Measurements from ENCODE around the gene GIPC3.
"Not testable (repeated sequence)": the region's sequence is repeated elsewhere in the genome, so short reads cannot be mapped to it uniquely, and the experiment has no call there.

The GIPC3 gene

DNA sequence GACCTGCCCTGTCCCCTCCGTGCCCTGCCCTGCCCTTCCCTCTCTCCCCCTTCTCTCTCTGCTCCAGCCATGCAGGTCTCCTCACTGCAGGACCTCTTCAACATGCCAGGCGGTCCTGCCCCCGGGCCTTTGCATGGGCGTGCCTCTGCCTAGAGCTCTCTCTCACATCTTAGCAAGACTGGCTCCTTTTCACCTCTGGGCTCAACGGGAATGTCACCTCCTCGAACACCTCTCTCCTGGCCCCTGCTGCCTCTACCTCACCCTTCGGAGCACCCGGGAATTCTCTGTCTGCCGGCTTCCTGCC, 33.5 kb upstream of the GIPC3 start:
- DNase-seq, result no peak

DNA sequence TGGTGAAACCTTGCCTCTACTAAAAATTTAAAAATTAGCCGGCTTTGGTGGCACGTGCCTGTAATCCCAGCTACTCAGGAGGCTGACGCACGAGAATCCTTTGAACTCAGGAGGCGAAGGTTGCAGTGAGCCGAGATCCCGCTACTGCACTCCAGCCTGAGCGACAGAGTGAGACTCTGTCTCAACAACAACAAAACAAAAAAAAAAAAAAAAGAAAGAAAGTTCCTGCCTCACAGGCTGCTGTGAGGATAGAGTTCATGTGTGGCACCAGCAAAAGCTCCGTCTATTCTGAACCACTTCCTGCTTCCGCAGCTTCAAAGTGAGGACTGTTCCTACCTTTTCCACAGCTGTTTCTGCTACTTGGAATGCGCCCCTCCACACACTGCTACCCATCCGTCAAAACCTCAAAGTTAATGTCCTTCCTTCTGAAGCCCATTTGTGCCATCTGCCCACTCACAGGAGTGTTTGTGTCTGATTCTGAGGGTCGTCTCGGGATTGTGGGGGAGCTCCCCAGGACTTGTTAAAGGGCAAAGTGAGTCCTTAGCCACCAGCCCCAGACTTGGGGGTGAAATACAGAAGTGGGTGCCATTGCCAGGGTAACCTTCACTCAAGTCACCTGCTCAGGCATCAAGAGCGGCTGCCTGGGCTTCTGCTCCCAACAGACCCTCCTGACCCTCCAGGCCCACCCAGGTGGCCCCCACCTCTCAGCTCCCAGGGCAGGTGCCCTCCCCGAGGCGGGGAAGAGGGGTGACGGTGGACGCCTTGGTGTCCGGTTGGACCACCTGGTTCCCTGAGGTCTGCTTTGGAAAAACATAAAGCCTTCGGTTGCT, 30.8 kb upstream of the GIPC3 start:
- DNase-seq, result no peak

DNA sequence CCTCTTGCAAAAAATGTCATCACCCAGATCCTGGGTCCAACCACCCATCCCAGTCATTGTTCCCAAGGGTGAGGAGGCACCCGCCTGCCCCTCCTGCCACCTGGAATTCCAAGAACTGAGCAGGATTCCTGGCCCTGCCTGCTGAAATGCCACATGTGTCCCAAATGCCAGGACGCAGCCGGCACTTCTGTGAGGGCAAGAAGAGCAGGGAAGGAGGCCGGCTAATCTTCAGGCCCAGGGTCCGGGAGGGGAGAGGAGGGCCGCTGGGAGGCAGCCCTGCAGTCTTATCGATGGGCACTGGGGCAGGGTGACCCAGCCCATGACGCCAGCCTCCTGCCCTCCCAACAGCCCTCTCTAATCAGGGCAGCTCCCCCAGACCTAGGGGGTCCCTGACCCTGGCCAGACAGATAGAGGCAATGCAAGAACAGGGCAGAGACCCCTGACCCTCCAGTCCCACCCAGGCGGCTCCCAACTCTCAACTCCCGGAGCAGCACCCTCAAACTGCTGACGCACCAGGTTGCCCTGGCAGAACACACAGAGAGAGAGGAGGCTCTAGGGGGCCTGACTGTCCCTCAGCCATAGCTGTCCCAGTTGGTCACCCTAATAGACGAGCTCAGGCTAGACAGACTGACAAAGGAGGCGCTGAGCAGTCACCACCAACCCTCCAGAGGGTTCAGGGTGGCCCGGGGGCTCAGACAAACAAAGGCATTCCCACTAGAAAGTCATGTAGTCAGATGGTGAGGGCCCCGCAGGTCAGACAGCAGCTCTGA, 29.4 kb upstream of the GIPC3 start:
- no peak for DNase-seq

DNA sequence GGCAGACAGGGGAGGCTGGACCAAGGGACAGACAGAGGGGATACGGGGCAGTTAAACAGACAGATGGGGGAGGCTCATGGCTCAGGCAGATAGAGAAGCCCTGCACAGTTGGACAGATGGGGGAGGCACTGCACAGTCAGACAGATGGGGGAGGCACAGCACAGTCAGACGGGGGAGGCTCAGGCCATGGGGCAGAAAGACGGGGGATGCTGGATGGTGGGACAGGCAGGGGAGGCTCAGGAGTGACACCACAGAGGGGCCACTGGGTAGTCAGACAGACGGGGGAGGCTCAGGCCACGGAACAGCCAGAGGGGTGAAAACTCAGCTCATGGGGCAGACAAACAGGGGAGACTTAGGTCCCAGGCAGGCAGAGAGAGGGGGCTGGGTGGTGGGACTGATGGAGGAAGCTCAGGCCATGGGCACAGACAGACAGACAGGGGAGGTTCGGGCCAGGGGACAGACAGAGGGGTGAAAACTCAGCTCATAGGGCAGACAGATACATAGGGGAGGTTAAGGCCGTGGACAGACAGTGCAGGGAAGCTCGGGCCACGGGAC, 28.8 kb upstream of the GIPC3 start:
- DNase-seq, result no peak

DNA sequence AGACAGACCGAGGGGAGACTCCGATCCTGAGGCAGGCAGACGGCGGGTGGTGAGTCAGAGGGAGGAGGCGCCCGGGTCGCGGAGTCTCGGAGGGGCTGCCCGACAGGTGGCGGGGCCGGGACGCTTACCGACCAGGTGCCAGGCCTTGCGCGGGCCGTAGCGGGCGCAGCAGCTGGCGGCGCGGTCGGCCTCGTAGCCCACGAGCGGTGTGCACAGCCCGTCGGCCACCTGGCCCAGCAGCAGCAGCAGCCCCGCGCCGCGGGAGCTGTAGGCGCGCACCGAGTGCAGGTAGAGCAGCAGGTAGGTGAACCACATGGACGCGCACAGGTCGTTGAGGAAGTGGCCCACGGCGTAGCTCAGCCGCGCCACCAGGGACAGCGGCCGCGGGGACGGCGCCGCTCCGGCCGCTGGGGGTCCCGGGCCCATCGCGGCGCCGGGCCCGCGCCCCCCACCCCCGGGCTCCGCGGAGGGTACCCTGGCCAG, 28.3 kb upstream of the GIPC3 start:
- DNase-seq, result peak; percentile 38 to 58

GRCh38 chr19:3557461-3558248, 27.6 kb upstream of the GIPC3 start, which contains the start of gene MFSD12:
Gene MFSD12 (minus strand): TSS chr19:3557586. CDS start chr19:3557403, 183 bp downstream.
- DNase-seq, result peak; percentile 93 to 95

DNA sequence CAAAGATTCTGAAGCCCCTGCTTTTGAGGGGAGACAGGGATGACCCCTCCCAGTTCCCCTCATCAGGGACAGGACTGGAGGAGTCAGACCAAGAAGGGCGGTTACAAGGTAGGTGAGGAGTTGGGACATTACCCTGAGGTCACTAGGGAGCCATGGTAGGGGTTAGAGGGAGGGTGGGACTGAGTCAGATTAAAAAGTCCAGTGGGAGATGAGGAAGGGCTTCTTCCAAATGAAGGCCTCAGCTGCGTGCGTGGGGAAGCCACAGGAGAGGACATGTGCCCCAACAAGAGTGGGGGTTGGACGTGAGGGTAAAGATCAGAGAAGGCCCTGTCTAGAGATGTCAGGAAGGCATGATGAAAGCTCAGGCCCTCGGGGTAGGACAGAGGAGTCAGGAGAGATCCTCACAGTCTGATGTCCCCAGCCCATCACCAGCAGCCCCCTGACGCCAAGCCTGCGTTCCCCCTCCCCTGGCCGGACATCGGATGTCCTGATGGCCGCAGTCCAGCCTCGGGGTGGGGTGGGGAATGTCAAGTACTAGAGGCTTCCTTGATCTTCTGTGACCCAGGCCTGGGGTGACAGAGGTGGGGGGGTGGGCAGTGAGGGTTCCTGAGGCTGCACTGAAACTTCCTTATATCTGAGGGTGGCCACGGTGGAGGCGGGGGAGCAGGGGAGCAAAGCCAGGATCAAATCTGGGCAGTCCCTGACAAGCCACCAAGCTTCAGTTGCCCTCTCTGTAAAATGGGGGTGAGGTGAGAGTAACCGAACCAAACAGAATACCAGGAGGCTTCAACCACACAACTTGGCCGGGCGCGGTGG, 21.4 kb upstream of the GIPC3 start:
- DNase-seq, result no peak

GRCh38 chr19:3565139-3565538, 20.1 kb upstream of the GIPC3 start:
- DNase-seq, result no peak

DNA sequence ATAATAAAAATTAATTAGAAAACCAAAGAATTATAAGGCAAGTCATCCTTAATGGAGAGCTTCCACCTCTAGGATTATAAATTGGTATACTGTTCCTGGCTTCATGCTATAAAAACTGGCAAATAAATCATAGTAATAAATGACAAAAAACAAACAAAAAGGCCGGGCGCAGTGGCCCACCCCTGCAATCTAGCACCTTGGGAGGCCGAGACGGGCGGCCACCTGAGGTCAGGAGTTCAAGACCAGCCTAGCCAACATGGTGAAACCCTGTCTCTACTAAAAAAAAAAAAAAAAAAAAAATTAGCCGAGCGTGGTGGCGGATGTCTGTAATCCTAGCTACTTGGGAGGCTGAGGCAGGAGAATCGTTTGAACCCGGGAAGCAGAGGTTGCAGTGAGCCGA, 15.2 kb upstream of the GIPC3 start:
- DNase-seq, result not testable (repeated sequence)

DNA sequence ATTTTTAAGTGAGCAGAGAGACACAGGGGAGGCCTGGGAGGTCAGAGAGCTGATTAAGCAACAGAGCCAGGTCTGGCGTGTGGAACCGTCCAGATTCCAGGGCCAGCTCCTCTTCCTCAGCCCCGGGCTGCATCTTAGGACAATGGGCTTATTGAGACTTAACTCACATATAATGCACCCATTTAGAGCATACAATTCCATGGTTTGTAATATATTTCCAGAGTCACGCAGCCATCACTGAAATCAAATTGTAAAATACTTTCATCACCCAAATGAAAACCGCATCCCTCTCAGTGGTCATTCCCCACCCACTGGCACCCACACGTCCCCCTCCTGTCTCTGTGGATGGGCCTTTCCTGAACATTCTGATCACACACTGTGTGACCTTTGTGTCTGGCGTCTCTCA, 14.7 kb upstream of the GIPC3 start:
- no peak for DNase-seq

- peak; percentile 97 to 99 for DNase-seq
Measured at GRCh38 chr19:3572132-3572854, 13.0 kb upstream of the GIPC3 start.

GRCh38 chr19:3572855-3573161, 12.5 kb upstream of the GIPC3 start, which contains the start of gene HMG20B:
Gene HMG20B (plus strand): TSS chr19:3572944. CDS start chr19:3573310, 366 bp downstream.
- DNase-seq, result no peak

GRCh38 chr19:3573162-3573857, 12.0 kb upstream of the GIPC3 start:
- DNase-seq, result peak; percentile 11 to 34

- peak; percentile 87 to 94 for DNase-seq
Measured at GRCh38 chr19:3573858-3574637, 11.2 kb upstream of the GIPC3 start.

DNA sequence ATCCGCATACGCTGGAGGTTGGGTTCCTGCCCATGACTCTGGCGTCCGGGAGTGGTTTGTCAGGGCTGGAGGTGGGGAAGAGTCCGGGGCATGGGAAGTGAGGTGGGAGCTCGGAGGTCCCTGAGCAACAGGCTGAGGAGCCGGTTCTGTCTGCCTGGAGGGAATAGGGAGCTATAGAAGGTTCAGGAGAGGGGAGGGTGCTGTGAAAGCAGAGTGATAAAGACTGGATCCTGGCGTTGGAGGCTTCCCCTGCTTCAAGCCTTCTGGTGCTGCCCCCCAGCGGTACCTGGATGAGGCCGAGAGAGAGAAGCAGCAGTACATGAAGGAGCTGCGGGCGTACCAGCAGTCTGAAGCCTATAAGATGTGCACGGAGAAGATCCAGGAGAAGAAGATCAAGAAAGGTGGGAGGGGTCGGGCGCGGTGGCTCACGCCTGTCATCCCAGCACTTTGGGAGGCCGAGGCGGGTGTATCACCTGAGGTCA, 10.0 kb upstream of the GIPC3 start:
- peak in 1 of 2 donors; percentile 13 for DNase-seq

DNA sequence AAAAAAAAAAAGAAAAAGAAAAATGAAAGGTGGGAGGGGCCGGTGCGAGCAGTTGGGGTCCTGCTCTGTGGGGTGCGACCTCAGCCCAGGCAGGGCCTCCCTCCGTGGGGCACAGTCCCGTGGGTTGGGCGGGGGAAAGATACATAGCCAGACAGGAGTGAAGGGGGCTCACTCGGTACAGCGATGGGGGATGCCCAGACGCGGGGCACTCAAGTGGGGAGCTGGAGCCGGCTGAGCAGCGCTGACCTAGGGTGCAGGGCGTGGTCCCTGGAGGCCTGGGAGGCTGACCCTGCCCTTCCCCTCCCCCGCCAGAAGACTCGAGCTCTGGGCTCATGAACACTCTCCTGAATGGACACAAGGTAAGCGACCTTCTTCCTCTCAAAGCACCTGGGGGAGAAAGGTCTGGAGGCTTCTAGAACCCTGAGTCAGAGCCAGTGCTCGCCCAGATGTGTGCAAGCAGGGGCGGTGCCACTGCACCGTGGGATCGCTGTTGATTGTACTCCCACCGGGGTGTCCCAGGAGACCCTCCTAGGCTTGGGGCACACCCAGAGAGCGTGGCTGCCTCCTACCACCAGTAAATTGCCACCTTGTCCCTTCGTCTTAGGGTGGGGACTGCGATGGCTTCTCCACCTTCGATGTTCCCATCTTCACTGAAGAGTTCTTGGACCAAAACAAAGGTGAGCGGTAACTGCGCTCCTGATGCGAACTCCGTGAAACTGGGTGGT, 9.2 kb upstream of the GIPC3 start:
- DNase-seq, result no peak

DNA sequence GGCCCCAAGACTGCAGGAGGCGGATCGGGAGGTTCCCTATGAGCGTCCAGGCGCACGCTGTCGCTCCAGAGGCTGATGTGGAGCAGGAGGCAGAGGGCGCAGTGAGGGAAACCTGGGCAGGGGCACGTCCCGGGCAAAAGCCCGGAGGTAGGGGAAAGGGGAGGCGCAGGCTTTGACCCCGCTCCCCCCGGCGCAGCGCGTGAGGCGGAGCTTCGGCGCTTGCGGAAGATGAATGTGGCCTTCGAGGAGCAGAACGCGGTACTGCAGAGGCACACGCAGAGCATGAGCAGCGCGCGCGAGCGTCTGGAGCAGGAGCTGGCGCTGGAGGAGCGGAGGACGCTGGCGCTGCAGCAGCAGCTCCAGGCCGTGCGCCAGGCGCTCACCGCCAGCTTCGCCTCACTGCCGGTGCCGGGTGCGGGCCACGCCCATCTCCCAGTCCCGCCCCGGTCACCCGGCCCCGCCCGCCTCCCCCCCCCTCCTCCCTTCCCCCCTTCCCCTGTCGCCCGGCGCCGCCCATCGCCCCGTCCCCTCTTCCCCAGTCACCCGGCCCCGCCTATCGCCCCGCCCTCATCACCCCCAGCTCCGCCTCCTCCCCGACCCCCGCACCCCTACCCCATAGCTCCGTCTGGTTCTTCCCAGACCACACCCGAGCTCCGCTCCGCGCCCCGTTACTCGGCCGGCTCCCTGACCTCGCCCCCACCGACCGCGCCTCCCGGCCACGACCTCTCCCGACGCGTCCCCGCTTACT, 8.4 kb upstream of the GIPC3 start:
- DNase-seq, result no peak

- DNase-seq, result no peak
Measured at GRCh38 chr19:3577723-3578344, 7.4 kb upstream of the GIPC3 start.

All from stimulated activated CD4-positive, alpha-beta T cell treated with anti-CD3 and anti-CD28 coated beads, Interleukin-2, amount 100 ng/mL, for 48 hours (primary cell).